K562 (cell line): Measurements from ENCODE around the gene GNAI2. TPM values are rescaled to one million over a fixed set of nuclear protein-coding genes. Genes with fewer than 3 reads are reported as not detected.

Experiments
- ASH1L ChIP-seq: fragments of 450-650 bp; IDR thresholded peaks from 2 replicates; pipeline ENCODE4 v1.6.1; 2018; ENCODE audit warnings: borderline replicate concordance, mild to moderate bottlenecking, low read depth; ENCODE audit not compliant: partially characterized antibody
- CAMTA2 ChIP-seq: fragments of 250-450 bp; sonication (Bioruptor Pico); conservative IDR thresholded peaks from 2 replicates; pipeline ENCODE4 v1.5.1; 2022
- CC2D1A ChIP-seq: fragments of 450-650 bp; IDR thresholded peaks from 2 replicates; pipeline ENCODE4 v1.6.1; 2017; ENCODE audit warnings: mild to moderate bottlenecking
- ETV6 ChIP-seq, 3 experiments: fragments of 150-350 bp in 1 of 3; sonication (generic) in 1 of 3; formaldehyde crosslinking in 1 of 3; IDR thresholded peaks; 2 replicates each; pipeline versions ENCODE4 v1.6.1 to v1.8.0; 2014 to 2022; ENCODE audit warnings: borderline replicate concordance in 2 of 3, low read depth in 2 of 3, antibody characterized with exemption in 1 of 3, low read length in 1 of 3, mild to moderate bottlenecking in 1 of 3, missing genetic modification reagents in 1 of 3
- FOXA3 ChIP-seq, 2 experiments: fragments of 450-650 bp in 1 of 2; sonication (generic) in 1 of 2; formaldehyde crosslinking; IDR thresholded peaks in 1 of 2; conservative IDR thresholded peaks in 1 of 2; 2 replicates each; pipeline versions ENCODE4 v1.4.0 to v1.8.0; 2020 to 2022; ENCODE audit warnings: mild to moderate bottlenecking in 2 of 2, missing genetic modification reagents in 1 of 2
- FOXK2 ChIP-seq, 2 experiments: fragments of 450-650 bp; IDR thresholded peaks in 1 of 2; conservative IDR thresholded peaks in 1 of 2; 2 replicates each; pipeline ENCODE4 v1.6.1; 2016; ENCODE audit warnings: low read depth in 2 of 2, mild to moderate bottlenecking in 1 of 2
- MYC ChIP-seq, 2 experiments: fragments of 250-450 bp in 1 of 2; sonication (Bioruptor Pico) in 1 of 2; IDR thresholded peaks; 2 replicates each; pipeline versions ENCODE4 v1.5.1 to v1.6.1; 2012 to 2021; ENCODE audit warnings: low read depth in 2 of 2, borderline replicate concordance in 1 of 2, improper control_type of control experiment in 1 of 2, low read length in 1 of 2, mild to moderate bottlenecking in 1 of 2, moderate library complexity in 1 of 2
- NR1H2 ChIP-seq: sonication (generic); formaldehyde crosslinking; IDR thresholded peaks from 2 replicates; pipeline ENCODE4 v1.4.0; 2020; ENCODE audit warnings: mild to moderate bottlenecking, missing genetic modification reagents
- NR2C2 ChIP-seq, 2 experiments: fragments of 200-800 bp in 1 of 2; sonication (Bioruptor generic) in 1 of 2; sonication (generic) in 1 of 2; formaldehyde crosslinking in 1 of 2; IDR thresholded peaks; 2 replicates each; pipeline versions ENCODE4 v1.6.1 to v1.8.0; 2016 to 2022; ENCODE audit warnings: mild to moderate bottlenecking in 1 of 2, missing compliant biosample characterization in 1 of 2, missing genetic modification characterization in 1 of 2, missing genetic modification reagents in 1 of 2
- POLR2B ChIP-seq: fragments of 450-650 bp; IDR thresholded peaks from 2 replicates; pipeline ENCODE4 v1.6.1; 2018; ENCODE audit warnings: low read depth; ENCODE audit not compliant: partially characterized antibody
- SMARCE1 ChIP-seq: fragments of 450-650 bp; IDR thresholded peaks from 2 replicates; pipeline ENCODE4 v1.7.1; 2016; ENCODE audit warnings: mild to moderate bottlenecking
- TAF1 ChIP-seq: IDR thresholded peaks from 2 replicates; pipeline ENCODE4 v1.6.1; 2011; ENCODE audit warnings: mild to moderate bottlenecking, low read length, moderate library complexity; ENCODE audit not compliant: insufficient read depth, control insufficient read depth, severe bottlenecking; ENCODE audit errors: extremely low read depth
- TEAD4 ChIP-seq, 2 experiments: sonication (generic) in 1 of 2; formaldehyde crosslinking in 1 of 2; IDR thresholded peaks; 2 replicates each; pipeline versions ENCODE4 v1.6.1 to v1.8.0; 2012 to 2022; ENCODE audit warnings: borderline replicate concordance in 1 of 2, inconsistent platforms in 1 of 2, low read length in 1 of 2, mild to moderate bottlenecking in 1 of 2, missing genetic modification reagents in 1 of 2
- XRCC5 ChIP-seq: fragments of 200-400 bp; formaldehyde crosslinking; IDR thresholded peaks from 2 replicates; pipeline ENCODE4 v1.6.1; 2017; ENCODE audit warnings: low read depth, mild to moderate bottlenecking, low read length
- YY1 ChIP-seq, 3 experiments: IDR thresholded peaks; 2 replicates each; pipeline ENCODE4 v1.6.1; 2011; ENCODE audit warnings: low read length in 2 of 3, mild to moderate bottlenecking in 2 of 3, moderate library complexity in 2 of 3, borderline replicate concordance in 1 of 3, control low read depth in 1 of 3, low read depth in 1 of 3; ENCODE audit not compliant: insufficient read depth in 3 of 3, insufficient replicate concordance in 2 of 3, control insufficient read depth in 1 of 3, insufficient read length in 1 of 3; ENCODE audit errors: extremely low read depth in 1 of 3
- ZBTB43 ChIP-seq: sonication (generic); formaldehyde crosslinking; IDR thresholded peaks from 2 replicates; pipeline ENCODE4 v1.8.0; 2023; ENCODE audit warnings: mild to moderate bottlenecking, missing genetic modification reagents
- polyA plus RNA-seq, 8 experiments: library from polyadenylated mRNA; depleted of rRNA in 4 of 8; stranded (reverse) in 5 of 8; unstranded in 3 of 8; fragments of >200 nt; fragmentation: Nextera tagmentation in 2 of 8; fragmentation: Illumina TruSeq in 1 of 8; extraction: Ambion mirVana in 2 of 8; extraction: Trizol in 1 of 8; gene quantifications; 2 replicates each; pipeline versions ENCODE4 v1.2.1 to v1.2.3, GENCODE V29; 2011 to 2014; ENCODE audit warnings: inconsistent platforms in 1 of 8, missing spikeins in 1 of 8
- total RNA-seq, 7 experiments: library from RNA; depleted of rRNA in 6 of 7; stranded (reverse); fragments of >200 nt in 6 of 7; fragmentation: Illumina TruSeq in 2 of 7; extraction: Trizol in 2 of 7; gene quantifications; 2 replicates each; pipeline versions ENCODE4 v1.2.1 to v1.2.3, GENCODE V29; 2011 to 2021; ENCODE audit warnings: low replicate concordance in 1 of 7
- TF ChIP-seq, protein P1 (sequence below): sonication (generic); formaldehyde crosslinking; IDR thresholded peaks from 2 replicates; pipeline ENCODE4 v1.8.1; 2022; ENCODE audit warnings: missing genetic modification reagents
- TF ChIP-seq, protein P2 (sequence below): fragments of 250-450 bp; sonication (Bioruptor Pico); IDR thresholded peaks from 2 replicates; pipeline ENCODE4 v1.4.0; 2020; ENCODE audit warnings: borderline replicate concordance

GNAI2 gene
- total and polyA plus RNA-seq, 9 of the 15 experiments (the other 6 are each of a cell fraction or from before 2014, with no cell fraction given) = 1.1 to 72.2 (median 42.7) TPM

GRCh38 chr3:50298836-50299637 is 63.0 kb downstream of the GNAI2 start, which contains the start of the genes HYAL3 and NAA80 (continued):
- TF ChIP-seq ZBTB43 (0 out of 2 replicates have a peak, but pooled peaks have one; percentile 57), MYC (IDR thresholded peaks at IDR 0.05; ENCODE audit: low read depth, low read length) (peak; percentile 32; the same call in 1 of the 2 replicates), MYC (CRISPR knock-in tag; IDR thresholded peaks at IDR 0.05; ENCODE audit: borderline replicate concordance, low read depth) (0 out of 2 replicates have a peak, but pooled peaks have one; percentile 61), TEAD4 (IDR thresholded peaks at IDR 0.05; ENCODE audit: low read length) (0 out of 2 replicates have a peak, but pooled peaks have one; percentile 20), TEAD4 (CRISPR knock-in tag; IDR thresholded peaks at IDR 0.05; ENCODE audit: borderline replicate concordance) (no peak), SMARCE1 (peak; percentile 25; the same call in 1 of the 2 replicates), CC2D1A (0 out of 2 replicates have a peak, but pooled peaks have one; percentile 13), NR1H2 (CRISPR knock-in tag) (no peak), XRCC5 (peak; percentile 89), FOXK2 (conservative IDR thresholded peaks at IDR 0.05 in 1 of 2, IDR thresholded peaks at IDR 0.05 in 1 of 2; ENCODE audit: low read depth in 2 of 2) (0 out of 4 replicates have a peak, but pooled peaks of 1 of the 2 experiments have one; percentile 11), CAMTA2 (CRISPR knock-in tag) (no peak), FOXA3 (CRISPR knock-in tag; conservative IDR thresholded peaks at IDR 0.05 in 1 of 2, IDR thresholded peaks at IDR 0.05 in 1 of 2) (peak in 1 of 2 experiments; percentile 39; a peak in 1 of 4 replicates), YY1 (IDR thresholded peaks at IDR 0.05; ENCODE audit: borderline replicate concordance in 1 of 3, control insufficient read depth in 1 of 3, extremely low read depth in 1 of 3, insufficient read depth in 3 of 3, insufficient read length in 1 of 3, insufficient replicate concordance in 2 of 3, low read depth in 1 of 3, low read length in 2 of 3) (peak in 2 of 3 experiments; percentile 20 to 49), TAF1 (peak; percentile 38), ASH1L (no peak), NR2C2 (CRISPR knock-in tag; IDR thresholded peaks at IDR 0.05) (no peak), NR2C2 (tag; IDR thresholded peaks at IDR 0.05) (no peak; the same call in 1 of the 2 replicates), ETV6 (IDR thresholded peaks at IDR 0.05; ENCODE audit: borderline replicate concordance in 1 of 2, low read depth in 2 of 2, low read length in 1 of 2) (no peak), ETV6 (CRISPR knock-in tag; IDR thresholded peaks at IDR 0.05; ENCODE audit: borderline replicate concordance) (no peak), POLR2B (peak; percentile 70)
- TF ChIP-seq, protein P1, sequence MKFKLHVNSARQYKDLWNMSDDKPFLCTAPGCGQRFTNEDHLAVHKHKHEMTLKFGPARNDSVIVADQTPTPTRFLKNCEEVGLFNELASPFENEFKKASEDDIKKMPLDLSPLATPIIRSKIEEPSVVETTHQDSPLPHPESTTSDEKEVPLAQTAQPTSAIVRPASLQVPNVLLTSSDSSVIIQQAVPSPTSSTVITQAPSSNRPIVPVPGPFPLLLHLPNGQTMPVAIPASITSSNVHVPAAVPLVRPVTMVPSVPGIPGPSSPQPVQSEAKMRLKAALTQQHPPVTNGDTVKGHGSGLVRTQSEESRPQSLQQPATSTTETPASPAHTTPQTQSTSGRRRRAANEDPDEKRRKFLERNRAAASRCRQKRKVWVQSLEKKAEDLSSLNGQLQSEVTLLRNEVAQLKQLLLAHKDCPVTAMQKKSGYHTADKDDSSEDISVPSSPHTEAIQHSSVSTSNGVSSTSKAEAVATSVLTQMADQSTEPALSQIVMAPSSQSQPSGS (CRISPR knock-in tag) = no peak
- TF ChIP-seq, protein P2, sequence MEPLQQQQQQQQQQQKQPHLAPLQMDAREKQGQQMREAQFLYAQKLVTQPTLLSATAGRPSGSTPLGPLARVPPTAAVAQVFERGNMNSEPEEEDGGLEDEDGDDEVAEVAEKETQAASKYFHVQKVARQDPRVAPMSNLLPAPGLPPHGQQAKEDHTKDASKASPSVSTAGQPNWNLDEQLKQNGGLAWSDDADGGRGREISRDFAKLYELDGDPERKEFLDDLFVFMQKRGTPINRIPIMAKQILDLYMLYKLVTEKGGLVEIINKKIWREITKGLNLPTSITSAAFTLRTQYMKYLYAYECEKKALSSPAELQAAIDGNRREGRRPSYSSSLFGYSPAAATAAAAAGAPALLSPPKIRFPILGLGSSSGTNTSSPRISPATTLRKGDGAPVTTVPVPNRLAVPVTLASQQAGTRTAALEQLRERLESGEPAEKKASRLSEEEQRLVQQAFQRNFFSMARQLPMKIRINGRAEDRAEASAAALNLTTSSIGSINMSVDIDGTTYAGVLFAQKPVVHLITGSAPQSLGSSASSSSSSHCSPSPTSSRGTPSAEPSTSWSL = no peak
